H1 (cell line): ENCODE data around the gene C11orf54. TPM values are rescaled to one million over a fixed set of nuclear protein-coding genes. Genes with fewer than 3 reads are reported as not detected.

ENCODE experiments used
- BCL11A ChIP-seq, 2 experiments: IDR thresholded peaks; one replicate each; pipeline ENCODE4 v1.6.1; 2011; ENCODE audit warnings: low read depth in 2 of 2, low read length in 2 of 2, mild to moderate bottlenecking in 2 of 2
- CBX5 ChIP-seq: fragments of 300-800, 300-1000 bp; sonication (generic); IDR thresholded peaks from 2 replicates; pipeline ENCODE4 v1.7.1; 2016; ENCODE audit warnings: antibody characterized with exemption, low read length, low read depth
- CHD1 ChIP-seq: IDR thresholded peaks from 2 replicates; pipeline ENCODE4 v1.6.1; 2012; ENCODE audit warnings: low read depth, low read length, improper control_type of control experiment
- E2F6 ChIP-seq: IDR thresholded peaks from 2 replicates; pipeline ENCODE4 v1.6.1; 2012; ENCODE audit warnings: inconsistent platforms
- EP300 ChIP-seq, 2 experiments: IDR thresholded peaks; 1 replicate in 1 of 2; 2 replicates in 1 of 2; pipeline ENCODE4 v1.6.1; 2011 to 2012; ENCODE audit warnings: low read depth in 2 of 2, low read length in 2 of 2, mild to moderate bottlenecking in 2 of 2, borderline replicate concordance in 1 of 2, inconsistent platforms in 1 of 2, moderate library complexity in 1 of 2
- KDM4A ChIP-seq: IDR thresholded peaks from one replicate; pipeline ENCODE4 v1.7.1; 2012; ENCODE audit warnings: low read depth, mild to moderate bottlenecking, moderate library complexity, low read length, inconsistent platforms; ENCODE audit not compliant: severe bottlenecking
- KDM5A ChIP-seq: fragments of 200-600 bp; IDR thresholded peaks from 2 replicates; pipeline ENCODE4 v1.7.1; 2012; ENCODE audit warnings: mild to moderate bottlenecking, low read length, inconsistent platforms, mixed read lengths
- MAFK ChIP-seq: IDR thresholded peaks from 2 replicates; pipeline ENCODE4 v1.6.1; 2012; ENCODE audit warnings: low read depth, mild to moderate bottlenecking, improper control_type of control experiment, low read length
- NANOG ChIP-seq: IDR thresholded peaks from 2 replicates; pipeline ENCODE4 v1.6.1; 2011; ENCODE audit warnings: low read length, low read depth, mild to moderate bottlenecking, inconsistent platforms; ENCODE audit not compliant: insufficient read depth, poor library complexity, severe bottlenecking
- NRF1 ChIP-seq: IDR thresholded peaks from 2 replicates; pipeline ENCODE4 v1.6.1; 2011; ENCODE audit warnings: mild to moderate bottlenecking, low read depth, low read length, improper control_type of control experiment
- PHF8 ChIP-seq: fragments of 200-600 bp; sonication (generic); conservative IDR thresholded peaks from 2 replicates; pipeline ENCODE4 v1.7.1; 2012; ENCODE audit warnings: low read depth, mild to moderate bottlenecking, inconsistent platforms, low read length, moderate library complexity
- RNF2 ChIP-seq: fragments of 200-900, 300-1000 bp; sonication (generic); IDR thresholded peaks from 2 replicates; pipeline ENCODE4 v1.7.1; 2016; ENCODE audit warnings: borderline replicate concordance, low read depth, mild to moderate bottlenecking, antibody characterized with exemption, low read length; ENCODE audit not compliant: poor library complexity, severe bottlenecking; ENCODE audit errors: missing control alignments
- SIN3A ChIP-seq, 2 experiments: IDR thresholded peaks in 1 of 2; conservative IDR thresholded peaks in 1 of 2; 2 replicates each; pipeline ENCODE4 v1.6.1; 2011 to 2012; ENCODE audit warnings: low read length in 2 of 2, improper control_type of control experiment in 1 of 2, low read depth in 1 of 2, mild to moderate bottlenecking in 1 of 2
- SIRT6 ChIP-seq: IDR thresholded peaks from one replicate; pipeline ENCODE4 v1.7.1; 2012; ENCODE audit warnings: low read length, inconsistent platforms
- SP4 ChIP-seq: IDR thresholded peaks from 2 replicates; pipeline ENCODE4 v1.6.1; 2012; ENCODE audit warnings: low read length, inconsistent platforms
- SUZ12 ChIP-seq: fragments of 200-600 bp; sonication (generic); IDR thresholded peaks from 2 replicates; pipeline ENCODE4 v1.6.1; 2012; ENCODE audit warnings: mild to moderate bottlenecking, inconsistent platforms, low read length, moderate library complexity, mixed read lengths
- TEAD4 ChIP-seq: IDR thresholded peaks from 2 replicates; pipeline ENCODE4 v1.6.1; 2012; ENCODE audit warnings: low read depth, low read length, inconsistent platforms, mixed read lengths
- USF2 ChIP-seq: IDR thresholded peaks from 2 replicates; pipeline ENCODE4 v1.6.1; 2011; ENCODE audit warnings: low read length, improper control_type of control experiment
- polyA plus RNA-seq, 7 experiments: library from polyadenylated mRNA; depleted of rRNA in 3 of 7; stranded (reverse) in 5 of 7; unstranded in 2 of 7; fragments of >200 nt in 5 of 7; fragments of 200-250 nt in 2 of 7; gene quantifications; 1 replicate in 5 of 7; 2 replicates in 1 of 7; 4 replicates in 1 of 7; pipeline versions ENCODE4 v1.2.1 to v1.2.3, GENCODE V29; 2011 to 2013; ENCODE audit warnings: missing spikeins in 2 of 7, mixed read lengths in 2 of 7
- total RNA-seq: library from RNA; stranded (reverse); fragmentation: NEBNext Ultra II Directional; extraction: Animal tissue kit (Norgen Biotek cat#: 25700); gene quantifications from 2 replicates; pipeline ENCODE4 v1.2.1, GENCODE V29; 2021

The C11orf54 gene
- total and polyA plus RNA-seq, 2 of the 8 experiments (the other 6 are each of a cell fraction or from before 2014, with no cell fraction given): 14.7 to 24.5 TPM

GRCh38 chr11:93784145-93784934 is 42.9 kb downstream of the C11orf54 start, which contains the start of gene MED17 (continued):
- TF ChIP-seq E2F6 (peak; percentile 60; the same call in 1 of the 2 replicates), KDM4A (peak; percentile 65), CHD1 (0 out of 2 replicates have a peak, but pooled peaks have one; percentile 16), PHF8 (peak; percentile 98), SUZ12 (no peak), RNF2 (no peak), BCL11A (IDR thresholded peaks at IDR 0.05; ENCODE audit: low read depth in 2 of 2, low read length in 2 of 2) (no peak), NANOG (no peak), SP4 (no peak), CBX5 (no peak), TEAD4 (no peak), SIN3A (conservative IDR thresholded peaks at IDR 0.05 in 1 of 2, IDR thresholded peaks at IDR 0.05 in 1 of 2; ENCODE audit: low read depth in 1 of 2, low read length in 2 of 2) (no peak), NRF1 (no peak), EP300 (IDR thresholded peaks at IDR 0.05; ENCODE audit: borderline replicate concordance in 1 of 2, low read depth in 2 of 2, low read length in 2 of 2) (no peak), SIRT6 (no peak), KDM5A (no peak), USF2 (no peak), MAFK (no peak)
